22Rv1 (cell line): ENCODE measurements around the gene USH2A.

Source experiments
- H3K27ac ChIP-seq: fragments of 450-650 bp; 2 replicates; pipeline ENCODE4 v1.5.1; 2017
- ZFX ChIP-seq: fragments of 450-650 bp; IDR thresholded peaks from 2 replicates; pipeline ENCODE4 v1.6.1; 2017; ENCODE audit warnings: antibody characterized with exemption, borderline replicate concordance
- TF ChIP-seq, protein P1 (sequence below): fragments of 450-650 bp; IDR thresholded peaks from 2 replicates; pipeline ENCODE4 v1.5.1; 2017; ENCODE audit warnings: mild to moderate bottlenecking

The USH2A gene

DNA sequence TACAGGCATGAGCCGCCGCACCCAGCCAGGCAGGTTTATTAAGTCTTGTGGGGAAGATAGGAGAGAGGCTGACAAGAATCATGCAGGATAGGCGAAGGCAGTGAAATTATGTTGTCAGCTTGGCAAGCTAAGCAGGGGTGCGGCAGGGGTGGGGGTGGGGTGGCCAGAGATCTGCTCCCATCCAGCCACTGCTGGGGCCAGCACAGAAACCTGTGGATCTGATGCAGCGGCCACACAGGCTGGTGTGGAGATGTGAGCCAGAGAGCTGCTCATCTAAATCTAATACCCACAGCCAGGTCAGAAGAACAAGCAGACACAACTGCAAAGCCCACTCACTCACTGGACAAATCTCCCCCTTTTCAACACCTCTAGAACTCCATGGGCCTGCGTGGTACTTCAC lies 787.4 kb downstream of the USH2A start:
- peak overlapping the region; percentile 51 for H3K27ac ChIP-seq
- TF ChIP-seq, protein P1, sequence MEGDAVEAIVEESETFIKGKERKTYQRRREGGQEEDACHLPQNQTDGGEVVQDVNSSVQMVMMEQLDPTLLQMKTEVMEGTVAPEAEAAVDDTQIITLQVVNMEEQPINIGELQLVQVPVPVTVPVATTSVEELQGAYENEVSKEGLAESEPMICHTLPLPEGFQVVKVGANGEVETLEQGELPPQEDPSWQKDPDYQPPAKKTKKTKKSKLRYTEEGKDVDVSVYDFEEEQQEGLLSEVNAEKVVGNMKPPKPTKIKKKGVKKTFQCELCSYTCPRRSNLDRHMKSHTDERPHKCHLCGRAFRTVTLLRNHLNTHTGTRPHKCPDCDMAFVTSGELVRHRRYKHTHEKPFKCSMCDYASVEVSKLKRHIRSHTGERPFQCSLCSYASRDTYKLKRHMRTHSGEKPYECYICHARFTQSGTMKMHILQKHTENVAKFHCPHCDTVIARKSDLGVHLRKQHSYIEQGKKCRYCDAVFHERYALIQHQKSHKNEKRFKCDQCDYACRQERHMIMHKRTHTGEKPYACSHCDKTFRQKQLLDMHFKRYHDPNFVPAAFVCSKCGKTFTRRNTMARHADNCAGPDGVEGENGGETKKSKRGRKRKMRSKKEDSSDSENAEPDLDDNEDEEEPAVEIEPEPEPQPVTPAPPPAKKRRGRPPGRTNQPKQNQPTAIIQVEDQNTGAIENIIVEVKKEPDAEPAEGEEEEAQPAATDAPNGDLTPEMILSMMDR: no peak
- no peak for TF ChIP-seq ZFX

GRCh38 chr1:215631489-215631888 lies 791.8 kb downstream of the USH2A start:
- TF ChIP-seq, protein P1: no peak
- TF ChIP-seq ZFX: no peak
- no peak overlapping the region for H3K27ac ChIP-seq

- no peak overlapping the region for H3K27ac ChIP-seq
- no peak for TF ChIP-seq ZFX
- TF ChIP-seq, protein P1: no peak
Observed at GRCh38 chr1:215631040-215631439, 792.2 kb downstream of the USH2A start.

- TF ChIP-seq ZFX: no peak
- TF ChIP-seq, protein P1: no peak
Observed at GRCh38 chr1:215625949-215626348, 797.3 kb downstream of the USH2A start.

GRCh38 chr1:215623162-215623561 lies 800.1 kb downstream of the USH2A start:
- TF ChIP-seq, protein P1: no peak
- TF ChIP-seq ZFX: no peak
- H3K27ac ChIP-seq: no peak overlapping the region

More at GRCh38 chr1:215625949-215626348, 797.3 kb downstream of the USH2A start:
- H3K27ac ChIP-seq: no peak overlapping the region

DNA sequence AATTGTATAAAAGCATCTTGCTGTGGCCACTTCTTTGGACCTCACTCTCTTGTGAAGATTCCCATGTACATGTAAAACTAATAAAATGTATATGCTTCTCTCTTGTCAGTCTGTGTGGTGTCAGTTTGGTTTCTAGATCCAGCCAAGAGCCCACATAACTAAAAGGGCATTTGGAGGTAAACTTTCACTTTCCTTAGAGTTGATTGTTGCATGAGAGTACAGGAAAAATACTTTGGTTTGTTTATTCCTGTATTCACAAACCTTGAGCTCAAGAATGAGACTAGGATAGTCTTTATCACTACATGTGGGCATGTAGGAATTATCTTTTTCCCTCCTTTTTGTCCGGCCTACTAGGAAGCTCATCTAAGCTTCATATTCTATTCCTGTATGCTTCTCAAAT lies 805.3 kb downstream of the USH2A start:
- H3K27ac ChIP-seq: no peak overlapping the region
- TF ChIP-seq, protein P1: no peak
- TF ChIP-seq ZFX: no peak

GRCh38 chr1:215612391-215612790 lies 810.9 kb downstream of the USH2A start:
- no peak for TF ChIP-seq ZFX
- TF ChIP-seq, protein P1: no peak
- H3K27ac ChIP-seq: no peak overlapping the region
